SK-N-SH (cell line): ENCODE data around the gene RB1. TPM values are rescaled to one million over a fixed set of nuclear protein-coding genes. Genes with fewer than 3 reads are reported as not detected.

Source experiments
- FOXM1 ChIP-seq: IDR thresholded peaks from 2 replicates; pipeline ENCODE4 v1.4.0; 2012; ENCODE audit warnings: low read depth, mild to moderate bottlenecking
- PBX3 ChIP-seq: IDR thresholded peaks from 2 replicates; pipeline ENCODE4; 2012
- SMC3 ChIP-seq: IDR thresholded peaks from 2 replicates; pipeline ENCODE4 v1.6.1; 2012; ENCODE audit warnings: low read depth, low read length, improper control_type of control experiment
- USF1 ChIP-seq: IDR thresholded peaks from 2 replicates; pipeline ENCODE4 v1.4.0; 2012; ENCODE audit warnings: low read depth, borderline replicate concordance
- polyA plus RNA-seq, 3 experiments: library from polyadenylated mRNA; depleted of rRNA; stranded (reverse); fragments of >200 nt; gene quantifications; 2 replicates each; pipeline ENCODE4 v1.2.3, GENCODE V29; 2012
- small RNA-seq, 7 experiments: library from RNA; depleted of rRNA; stranded (forward); fragments of <200 nt; gene quantifications; one replicate each; pipeline ENCODE3, GENCODE V24; 2012

Gene RB1
- polyA plus RNA-seq, 1 of the 3 experiments (the other 2 are of a cell fraction) = 11.5 TPM

GRCh38 chr13:48530833-48531232 is 227.3 kb downstream of the RB1 start (continued):
- no peak for TF ChIP-seq SMC3
- TF ChIP-seq FOXM1 = no peak
- no peak for TF ChIP-seq PBX3
- TF ChIP-seq USF1 = no peak
- TF ChIP-seq, all 33 proteins: peak for 0

Small RNA genes lying within 50 kb of the gene (small RNA-seq; reads per million reads assigned to genes)
- 0 reads per million in 7 experiments for gene RF00017

Other genes starting within 250 kb of the RB1 start
- gene MED4, start 208.6 kb upstream of the RB1 start, polyA plus RNA-seq (2012; rRNA removed) = 42.2 and 56.9 TPM in 2 replicates
- 184 and 186 TPM in 2 replicates for gene ITM2B, start 70.5 kb upstream of the RB1 start, polyA plus RNA-seq (2012; rRNA removed)
- 0.03 TPM in 1 of 2 replicates, not detected in the other for gene LPAR6, start 109.4 kb downstream of the RB1 start, polyA plus RNA-seq (2012; rRNA removed)
- 2.8 and 4.3 TPM in 2 replicates for gene RCBTB2, start 229.3 kb downstream of the RB1 start, polyA plus RNA-seq (2012; rRNA removed)